Measurements from ENCODE around the gene EFHC1.

The EFHC1 gene

DNA sequence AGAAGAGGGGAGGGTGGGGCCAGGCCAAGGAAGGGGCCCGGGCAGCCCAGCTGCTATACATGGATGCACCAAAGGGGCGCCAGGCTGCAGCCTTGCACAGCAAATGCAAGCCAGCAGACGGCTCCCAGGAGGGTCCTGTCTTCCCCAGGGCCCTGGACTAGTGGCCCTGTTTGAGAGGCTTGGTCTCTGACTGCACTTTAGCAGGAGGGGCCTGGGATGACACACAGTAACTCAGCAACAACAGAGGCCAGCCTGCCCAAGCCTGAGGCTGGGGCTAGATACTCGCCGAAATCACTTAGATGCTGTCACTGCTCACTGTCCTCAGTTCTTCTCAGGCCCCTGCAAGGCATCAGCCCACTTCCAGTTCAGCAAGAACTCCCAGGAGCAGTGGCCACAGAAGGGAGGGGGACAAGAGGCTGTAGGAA, 83.2 kb downstream of the EFHC1 start:
- peak; percentile 67 for DNase-seq (ENCODE audit: low spot score)

DNA sequence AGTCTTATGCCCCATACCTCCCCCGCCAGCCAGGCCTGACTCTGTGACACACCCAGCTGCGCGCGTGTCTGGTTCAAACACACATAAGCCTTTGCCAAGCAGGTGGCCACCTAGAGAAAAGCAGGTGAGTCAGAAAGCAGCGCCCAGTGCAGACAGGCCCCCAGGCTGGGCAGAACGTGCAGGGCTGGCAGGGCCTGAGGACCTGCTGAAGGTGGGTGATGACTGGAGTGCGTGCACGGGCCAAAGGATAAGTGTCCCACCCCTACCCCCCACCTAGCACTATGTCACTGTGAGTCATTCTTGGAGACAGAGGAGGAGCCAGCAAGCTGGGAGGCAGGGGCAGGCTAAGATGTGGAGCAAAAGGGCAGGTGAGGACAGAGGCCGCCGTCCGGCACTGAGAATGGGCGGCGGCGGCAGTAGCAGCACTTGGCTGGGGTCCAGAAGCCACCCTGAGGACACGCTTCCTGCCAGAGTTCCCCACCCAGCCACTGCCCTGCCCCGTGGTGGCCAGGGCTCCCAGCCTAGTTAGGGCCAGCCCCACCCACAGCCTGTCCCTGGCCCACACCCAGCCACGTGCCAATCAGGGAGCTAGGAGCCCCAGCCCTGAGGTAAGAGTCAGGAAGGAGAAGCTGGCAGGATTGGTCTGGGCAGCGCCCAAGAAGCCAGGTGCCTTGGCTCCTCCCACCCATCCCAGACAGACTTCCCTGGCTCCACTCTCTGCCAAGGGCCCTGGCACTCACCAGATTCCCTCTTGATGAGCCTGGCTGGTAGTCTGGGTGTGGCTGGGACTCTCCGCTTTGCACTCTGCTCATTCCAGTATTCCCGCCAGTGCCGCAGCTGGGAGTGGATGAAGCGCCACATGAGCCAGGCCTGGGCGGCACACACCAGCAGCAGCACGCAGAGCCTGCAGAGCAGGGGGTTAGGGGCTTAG, 84.0 kb downstream of the EFHC1 start:
- no peak for DNase-seq (ENCODE audit: low spot score)

DNA sequence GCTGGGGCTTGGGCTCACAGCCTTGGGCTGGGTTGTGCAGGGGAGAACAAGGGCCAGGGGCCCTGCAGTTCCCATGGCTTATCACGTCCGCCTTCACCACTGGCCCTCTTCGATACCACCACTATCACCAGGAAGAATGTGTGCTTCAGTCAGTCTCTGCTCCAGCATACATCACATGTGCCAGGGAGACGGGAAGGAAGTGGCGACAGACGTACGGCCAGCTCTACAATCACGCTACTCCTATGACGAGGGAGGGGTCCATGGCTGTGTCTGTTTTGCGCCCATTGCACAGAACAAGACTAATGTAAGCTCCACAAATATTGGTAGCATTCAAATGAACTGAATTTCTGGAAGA, 84.6 kb downstream of the EFHC1 start:
- no peak for DNase-seq (ENCODE audit: low spot score)

DNA sequence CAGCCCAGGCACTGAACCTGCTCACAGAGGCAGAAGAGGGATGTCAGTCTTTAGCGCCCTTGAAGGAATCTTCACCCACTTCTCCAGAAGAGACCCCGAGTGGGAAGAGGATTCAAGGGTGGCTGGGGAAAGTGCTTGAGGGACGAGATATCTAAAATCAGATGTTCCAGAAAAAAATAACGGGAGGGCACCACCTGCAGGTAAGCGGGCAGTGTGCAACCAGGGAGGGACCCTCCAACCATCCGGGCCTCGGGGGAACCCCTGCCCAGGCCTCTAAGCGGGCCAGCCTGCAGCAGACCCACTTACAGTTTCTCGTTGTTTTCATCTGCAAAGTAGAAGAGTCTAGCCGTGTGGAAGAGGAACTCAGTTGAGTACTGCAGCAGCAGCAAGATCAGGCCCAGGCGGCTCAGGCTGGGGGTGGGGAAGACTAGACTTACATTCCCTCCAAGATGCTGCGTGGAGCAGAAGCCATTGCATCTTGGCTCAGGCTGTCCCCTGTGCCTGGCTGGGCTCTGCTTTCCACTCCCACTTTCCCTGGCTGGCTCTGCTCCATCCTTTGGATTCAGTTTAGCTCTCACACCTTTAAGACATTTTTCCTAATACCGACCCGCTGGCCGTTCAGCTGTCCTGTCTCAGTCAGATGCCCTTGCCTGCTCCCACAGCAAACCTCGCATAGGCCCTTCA, 85.7 kb downstream of the EFHC1 start:
- no peak for DNase-seq (ENCODE audit: low spot score)

DNA sequence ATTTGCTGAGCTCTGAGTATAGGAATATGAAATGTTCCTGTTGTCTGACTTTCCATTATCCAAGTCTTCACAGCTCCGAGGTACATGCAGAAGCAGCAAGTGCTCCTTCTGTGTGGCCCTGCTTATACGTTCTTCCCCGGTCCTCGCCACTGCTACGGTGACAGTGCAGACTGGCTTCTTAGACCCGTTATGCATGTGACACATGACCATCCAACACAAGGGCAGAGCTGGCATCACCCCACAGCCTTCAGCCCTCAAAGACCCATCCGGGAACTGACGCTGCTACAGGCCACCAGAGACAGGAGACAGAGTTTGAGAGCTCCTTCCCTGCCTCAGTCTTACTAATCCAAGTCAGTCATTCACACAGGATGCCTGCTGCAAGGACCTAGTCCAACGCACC, 86.3 kb downstream of the EFHC1 start:
- DNase-seq (ENCODE audit: low spot score) = no peak

DNA sequence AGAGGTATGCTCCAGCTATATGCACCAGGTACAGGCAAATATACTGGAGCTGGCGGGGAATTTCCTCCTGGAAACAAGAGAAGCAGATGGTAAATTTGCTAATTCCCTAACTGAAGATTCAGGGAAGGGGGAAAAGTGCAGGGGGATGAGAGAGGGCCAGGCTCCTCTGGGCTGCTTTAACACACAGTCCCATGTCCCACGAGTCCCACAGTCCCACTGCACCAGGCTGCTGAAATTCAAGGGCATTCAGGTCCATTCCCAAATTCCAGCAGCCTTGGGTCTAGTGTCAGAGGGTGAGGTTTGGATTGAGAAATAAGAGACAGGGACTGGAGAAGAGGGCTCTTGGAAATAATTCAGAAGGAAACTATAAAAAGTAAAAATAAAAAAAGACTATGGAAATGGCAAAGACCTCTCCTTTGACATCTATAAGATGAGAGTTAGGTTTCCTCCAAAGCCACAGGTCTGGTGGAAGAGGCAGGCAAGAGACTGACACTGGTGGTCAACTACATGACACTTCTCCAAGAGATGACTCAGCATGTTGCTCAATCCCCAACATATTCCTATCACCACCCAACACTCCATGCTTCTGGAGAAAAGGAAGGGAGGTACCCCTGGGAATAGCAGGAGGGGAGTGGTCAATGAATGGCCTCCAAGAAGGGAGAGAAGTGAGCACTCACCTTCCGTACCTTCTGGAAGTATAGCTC, 87.6 kb downstream of the EFHC1 start:
- no peak for DNase-seq (ENCODE audit: low spot score)

DNA sequence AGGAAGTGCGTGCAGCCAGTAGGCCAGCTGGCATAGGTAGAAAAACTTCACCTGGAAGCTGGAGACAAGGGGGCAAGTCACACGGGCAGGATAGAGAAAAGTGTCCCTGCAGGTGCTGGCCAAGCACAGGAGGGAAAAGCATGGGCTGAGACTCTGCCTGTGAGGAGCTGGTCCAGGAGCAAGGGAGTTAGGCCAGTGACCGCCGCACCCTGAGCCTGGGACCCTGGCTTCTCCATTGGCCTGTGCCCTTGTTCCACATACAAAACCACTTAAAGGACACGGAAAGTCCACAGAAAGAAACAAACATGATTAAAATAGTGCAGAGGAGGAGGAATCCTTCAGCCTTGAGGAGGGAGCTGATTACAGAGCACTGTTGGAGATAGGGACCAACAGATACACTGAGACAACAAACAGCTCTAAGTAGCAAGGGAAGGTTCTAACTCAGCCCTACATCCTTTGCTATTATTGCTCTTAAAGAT, 88.2 kb downstream of the EFHC1 start:
- DNase-seq (ENCODE audit: low spot score) = no peak

DNA sequence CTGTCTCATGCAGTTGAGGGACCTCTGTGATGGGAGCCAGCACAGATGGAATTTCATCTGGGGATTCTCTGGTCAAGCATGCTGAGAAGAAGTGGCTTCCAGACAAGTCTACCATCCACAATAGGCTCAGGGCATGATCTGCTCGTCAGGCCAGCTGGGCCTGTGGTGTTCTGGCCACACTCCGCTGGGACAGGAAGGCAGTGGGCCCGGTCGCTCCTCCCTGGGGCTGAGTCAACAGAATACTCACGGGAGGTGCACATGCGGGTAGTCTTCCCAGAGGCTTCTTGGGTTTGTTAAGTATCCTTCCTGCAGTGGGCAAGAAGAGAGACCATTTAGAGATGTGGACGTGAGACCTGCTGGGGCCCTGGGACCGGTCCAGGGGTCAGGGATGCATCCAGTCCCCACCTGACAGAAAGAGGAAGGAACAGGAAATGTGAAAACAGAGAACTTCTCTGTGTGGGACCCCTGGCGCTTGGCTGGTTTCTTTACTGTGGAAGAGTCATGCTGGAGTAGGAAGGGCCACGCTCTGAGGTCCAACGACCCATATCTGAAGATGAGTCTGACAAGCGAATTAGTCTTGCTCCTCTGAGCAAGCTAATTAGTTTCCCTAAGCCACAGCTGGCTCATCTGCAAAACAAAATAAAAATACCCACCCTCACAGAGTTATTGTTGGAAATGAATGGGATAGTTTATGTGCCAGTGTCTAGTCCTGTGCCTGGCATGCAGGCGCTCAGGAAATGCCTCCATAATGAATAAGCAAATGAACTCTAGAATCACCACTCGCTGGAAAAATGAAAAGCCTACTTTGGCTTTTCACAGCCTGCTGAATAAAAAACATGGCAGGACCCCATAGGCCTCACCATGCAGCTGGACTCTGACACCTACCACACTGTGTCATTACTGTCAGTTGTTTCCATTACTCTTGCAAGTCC, 89.4 kb downstream of the EFHC1 start:
- no peak for DNase-seq (ENCODE audit: low spot score)

DNA sequence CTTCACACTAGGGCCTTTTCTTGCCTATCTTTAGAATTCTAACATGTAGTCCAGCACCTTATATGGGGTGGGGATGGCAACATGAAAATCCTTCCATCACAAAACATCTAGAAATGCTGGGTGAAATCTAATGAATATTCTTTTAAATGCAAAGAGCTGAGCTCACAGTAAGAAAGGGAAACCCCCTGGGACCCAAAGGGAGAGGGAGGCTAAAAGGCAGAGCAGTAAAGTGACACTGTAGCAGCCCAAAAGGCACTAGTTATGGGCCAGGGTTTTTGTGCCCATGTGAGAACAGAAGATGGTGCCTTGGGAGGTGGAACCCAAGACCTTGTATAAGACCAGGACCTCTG, 90.0 kb downstream of the EFHC1 start:
- DNase-seq (ENCODE audit: low spot score) = no peak

DNA sequence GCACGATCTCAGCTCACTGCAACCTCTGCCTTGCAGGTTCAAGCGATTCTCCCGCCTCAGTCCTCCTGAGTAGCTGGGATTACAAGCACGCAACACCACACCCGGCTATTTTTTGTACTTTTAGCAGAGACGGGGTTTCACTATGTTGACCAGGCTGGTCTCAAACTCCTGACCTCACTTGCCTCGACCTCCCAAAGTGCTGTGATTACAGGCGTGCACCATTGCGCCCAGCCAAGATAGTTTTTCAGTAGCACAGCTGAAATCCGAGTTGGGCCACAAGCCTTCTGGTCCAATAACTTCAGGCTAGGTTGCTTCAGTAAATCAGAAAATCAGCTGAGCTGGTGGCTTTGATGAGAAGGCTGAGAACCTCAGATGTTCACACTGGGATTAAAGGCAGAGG, 91.0 kb downstream of the EFHC1 start:
- DNase-seq (ENCODE audit: low spot score) = no peak

DNA sequence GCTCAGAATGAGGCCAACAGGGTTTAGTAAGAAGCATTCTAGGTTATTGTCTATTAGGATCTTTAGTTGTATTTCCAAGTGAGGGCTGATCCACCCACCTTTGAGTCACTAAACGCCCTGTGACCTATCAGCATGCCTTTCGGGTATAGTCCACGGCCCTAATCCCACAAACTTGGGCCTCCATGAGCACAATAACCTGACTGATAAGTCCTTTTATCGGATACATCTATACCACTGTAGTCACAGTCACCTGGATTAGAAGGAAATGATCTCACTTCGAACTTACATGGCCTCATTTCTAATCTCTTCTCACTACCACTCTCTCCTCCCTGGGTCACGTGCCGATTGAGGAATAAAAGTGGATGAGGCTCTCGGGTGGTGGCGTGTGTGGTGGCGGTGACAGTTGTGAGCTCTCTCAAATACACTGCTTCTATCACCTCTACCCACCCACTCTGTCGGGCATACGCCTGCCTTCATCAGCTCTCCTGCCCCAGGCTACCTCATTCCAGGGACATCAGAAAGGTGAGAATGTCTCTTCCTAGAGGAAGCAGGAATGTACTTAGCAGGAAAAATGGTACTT, 91.5 kb downstream of the EFHC1 start:
- DNase-seq (ENCODE audit: low spot score) = no peak

DNA sequence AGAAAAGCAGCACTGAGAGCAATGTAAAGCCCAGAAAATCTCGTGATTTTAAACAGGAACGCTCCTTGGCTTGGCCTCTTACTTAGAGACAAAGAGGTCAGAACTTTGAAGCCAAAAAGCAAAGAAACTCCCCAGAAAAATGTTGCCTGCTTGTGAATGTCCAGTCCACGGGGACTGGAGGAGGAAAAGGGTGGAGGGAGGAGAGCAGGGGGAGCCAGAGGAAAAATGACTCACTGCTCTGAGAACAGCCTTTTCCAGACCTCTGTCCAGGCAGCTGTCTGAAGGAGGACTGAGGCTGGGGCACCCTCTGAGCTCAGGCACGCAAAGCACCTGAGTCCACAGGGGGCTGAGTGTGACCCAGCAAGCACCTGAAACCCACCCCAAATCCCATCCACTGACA, 92.1 kb downstream of the EFHC1 start:
- no peak for DNase-seq (ENCODE audit: low spot score)

DNA sequence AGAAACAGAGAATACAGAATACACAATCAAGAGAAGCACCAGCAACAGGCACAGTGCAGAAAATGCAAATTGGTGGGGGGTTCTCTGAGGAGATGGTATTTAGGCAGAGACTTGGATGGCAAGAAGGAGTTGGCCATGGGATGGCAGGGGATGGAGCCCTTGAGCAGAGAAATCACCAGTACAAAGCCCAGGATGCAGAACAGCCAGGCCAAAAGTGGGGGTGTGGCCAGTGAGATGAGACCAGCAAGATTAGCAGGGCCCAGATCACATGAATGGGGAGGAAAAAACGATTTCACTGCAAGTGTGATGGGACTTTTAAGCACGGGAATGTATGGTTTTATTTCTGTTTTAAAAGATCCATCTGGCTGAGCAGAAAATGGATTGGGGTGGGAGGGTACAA, 93.3 kb downstream of the EFHC1 start:
- no peak for DNase-seq (ENCODE audit: low spot score)

DNA sequence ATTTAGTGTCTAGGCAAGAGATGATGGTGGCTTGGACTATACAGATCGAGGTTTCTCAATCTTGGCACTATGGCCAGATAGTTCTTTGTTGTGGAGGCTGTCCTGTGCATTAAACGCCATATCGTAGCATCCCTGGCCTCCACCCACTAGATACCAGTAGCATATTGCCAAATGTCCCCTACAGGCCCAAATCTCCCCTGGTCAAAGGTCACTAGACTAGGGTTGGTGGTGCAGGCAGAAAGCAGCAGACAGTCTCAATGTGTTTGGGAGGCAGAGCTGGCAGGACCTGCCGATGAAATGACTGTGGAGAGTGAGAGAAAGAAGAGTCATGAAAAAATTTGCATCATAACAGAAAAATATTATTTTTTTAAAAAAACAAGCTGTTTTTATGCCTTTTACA, 93.8 kb downstream of the EFHC1 start:
- no peak for DNase-seq (ENCODE audit: low spot score)

DNA sequence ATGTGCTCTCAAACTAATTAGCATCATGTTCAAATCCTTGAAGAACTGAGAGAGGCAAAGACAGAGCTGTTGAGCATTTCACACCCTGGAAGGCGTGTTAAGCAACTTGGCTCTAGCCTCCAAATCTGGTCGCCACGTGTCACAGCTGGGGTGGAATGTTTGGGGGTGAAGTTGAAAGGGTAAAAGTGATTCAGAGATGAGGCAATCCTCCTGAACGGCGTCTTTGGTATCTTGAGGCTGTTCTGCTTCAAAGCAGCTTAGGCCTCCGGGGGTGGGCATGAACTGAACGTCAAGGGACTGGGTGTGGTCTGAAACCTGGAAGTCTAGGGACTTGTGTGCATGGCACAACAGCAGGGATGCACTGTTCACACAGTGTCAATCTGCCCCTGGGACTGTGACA, 94.4 kb downstream of the EFHC1 start:
- no peak for DNase-seq (ENCODE audit: low spot score)

DNA sequence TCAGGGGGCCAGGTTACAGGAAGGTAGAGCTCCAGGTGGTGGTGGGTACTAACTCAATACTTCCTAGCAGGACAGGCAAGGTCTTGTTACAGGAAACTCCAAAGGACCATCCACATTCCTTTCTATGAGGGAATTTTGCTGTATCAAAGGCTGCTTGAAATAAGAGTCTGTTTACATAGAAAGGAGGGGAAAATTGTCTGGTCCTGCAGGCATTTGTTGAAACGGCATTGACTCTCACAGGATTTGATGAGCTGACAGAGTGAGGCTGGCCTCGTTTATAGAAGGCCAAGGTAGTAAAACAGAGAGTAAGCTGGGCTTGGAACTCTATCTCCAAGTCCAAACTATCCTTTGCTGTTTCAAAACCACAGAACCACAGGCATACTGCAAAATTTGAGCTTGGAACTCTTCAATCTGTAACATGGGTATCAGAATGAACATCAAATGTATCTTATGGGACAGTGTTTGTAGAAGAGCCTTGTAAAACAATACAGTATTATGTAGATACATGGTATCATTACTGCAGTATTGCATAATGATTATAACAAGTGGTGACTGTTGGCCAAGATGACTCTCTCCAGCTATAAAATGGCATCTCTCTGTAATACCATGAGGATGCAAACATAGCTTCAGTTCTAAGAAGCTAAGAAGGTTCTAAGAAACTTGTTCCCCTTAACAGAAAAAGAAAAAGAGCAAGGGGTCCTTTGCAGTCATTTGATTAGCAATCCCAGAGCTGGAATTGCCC, 95.2 kb downstream of the EFHC1 start:
- DNase-seq (ENCODE audit: low spot score) = no peak

DNA sequence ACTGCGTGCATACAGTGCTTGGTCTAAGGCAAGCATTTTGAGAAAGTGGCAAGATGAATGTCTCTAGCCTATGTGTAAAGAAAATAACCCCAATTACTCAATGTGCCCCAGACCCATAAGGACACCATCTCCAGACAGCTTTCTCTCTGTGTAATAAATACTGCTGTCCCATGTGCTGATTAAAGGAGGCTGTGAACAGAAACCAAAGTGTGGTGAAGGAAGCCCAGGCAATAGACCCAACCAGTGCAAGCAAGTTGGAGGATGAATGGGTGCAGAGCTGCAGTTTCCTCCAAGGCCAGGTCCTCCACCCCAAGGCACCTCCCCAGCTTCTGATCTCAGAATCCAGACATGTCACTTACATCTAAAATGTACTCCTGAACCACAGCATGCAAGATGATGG, 96.1 kb downstream of the EFHC1 start:
- DNase-seq (ENCODE audit: low spot score) = no peak

DNA sequence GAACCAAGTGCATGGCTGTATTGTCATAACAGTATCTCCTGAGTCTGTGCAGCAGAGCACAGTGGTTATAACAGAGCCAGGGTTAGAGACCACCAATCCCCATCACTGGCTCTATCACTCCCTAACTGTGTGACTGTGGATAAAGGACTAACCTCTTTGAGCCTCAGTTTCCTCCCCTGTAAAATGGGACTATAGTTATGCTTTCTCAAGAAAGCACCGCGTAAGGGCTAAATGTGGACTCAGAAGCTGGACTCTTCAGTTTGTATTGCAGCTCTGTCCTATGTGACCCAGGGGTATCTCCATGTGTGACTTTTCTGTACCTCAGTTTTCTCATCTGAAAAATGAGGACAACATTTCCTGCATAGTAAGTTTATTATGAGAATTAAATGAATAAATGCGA, 96.8 kb downstream of the EFHC1 start:
- DNase-seq (ENCODE audit: low spot score) = no peak

DNA sequence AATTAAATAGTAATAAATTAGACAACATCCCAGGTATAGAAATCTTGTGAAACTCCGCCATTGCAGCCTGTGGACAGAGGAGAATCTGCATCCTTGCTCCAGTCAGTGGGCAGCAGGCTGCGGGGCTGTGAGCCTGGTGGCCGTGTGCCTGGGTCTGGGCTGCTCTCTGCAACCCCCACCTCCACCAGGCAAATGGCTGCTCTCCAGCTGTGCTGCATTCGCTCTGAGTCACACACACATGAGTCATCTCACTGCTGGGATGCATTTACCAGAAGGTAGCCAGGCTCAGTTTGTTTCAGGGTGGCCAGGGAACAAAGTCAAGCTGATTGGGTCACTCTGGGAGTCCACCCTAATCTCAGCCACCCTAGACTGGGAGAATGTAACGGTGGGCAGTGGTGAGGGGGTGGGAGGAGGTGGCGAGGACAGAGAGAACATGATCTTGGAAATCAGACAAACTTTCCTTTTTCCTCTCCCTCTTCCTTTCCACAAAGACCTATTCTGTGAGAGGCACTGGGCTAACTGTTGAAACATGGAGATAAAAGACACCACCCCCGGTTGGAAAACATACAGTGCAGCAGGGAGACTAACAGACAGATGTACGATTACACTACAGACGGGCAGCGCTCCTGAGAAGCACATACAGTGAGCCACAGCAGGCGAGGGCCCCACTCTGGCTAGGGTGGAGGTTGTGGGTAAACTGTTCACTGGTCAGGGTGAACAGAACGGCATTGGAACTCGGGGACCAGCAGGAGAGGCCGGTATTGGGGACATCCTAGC, 97.5 kb downstream of the EFHC1 start:
- peak; percentile 63 for DNase-seq (ENCODE audit: low spot score)

Data from ecto neural progenitor cell (in vitro differentiated cells).